Tibial artery (tissue), 4 donors: Measurements from ENCODE around the gene SEC24C.

Source experiments
- DNase-seq, 2 donors: peaks; one replicate each; pipeline ENCODE4 v3.0.0-alpha.2; 2019
- H3K27ac ChIP-seq, 2 donors: fragments of 200-600 bp; sonication (generic) in 1 of 2; 1 replicate in 1 of 2; 2 replicates in 1 of 2; pipeline ENCODE4 v1.5.1; 2018 to 2019; ENCODE audit warnings: mild to moderate bottlenecking in 1 of 2
- H3K27me3 ChIP-seq, 2 donors: fragments of 200-600 bp; sonication (generic) in 1 of 2; one replicate each; pipeline versions ENCODE4 v1.5.1 to v1.6.0; 2016 to 2019
- H3K36me3 ChIP-seq, 3 donors: fragments of 200-600 bp; sonication (generic) in 2 of 3; one replicate each; pipeline ENCODE4 v1.5.1; 2016 to 2019; ENCODE audit warnings: mild to moderate bottlenecking in 2 of 3
- H3K4me1 ChIP-seq, 4 donors: fragments of 200-600 bp; sonication (generic) in 2 of 4; 1 replicate in 3 of 4; 2 replicates in 1 of 4; pipeline ENCODE4 v1.5.1; 2016 to 2019
- H3K4me3 ChIP-seq, 2 donors: fragments of 200-600 bp; sonication (generic) in 1 of 2; 1 replicate in 1 of 2; 2 replicates in 1 of 2; pipeline ENCODE4 v1.5.1; 2018 to 2019; ENCODE audit warnings: mild to moderate bottlenecking in 2 of 2
- H3K9me3 ChIP-seq, 3 donors: fragments of 200-600 bp; sonication (generic) in 1 of 3; one replicate each; pipeline ENCODE4 v1.5.1; 2016 to 2019
- CTCF ChIP-seq, 2 experiments: fragments of 200-600 bp in 1 of 2; fragments of 450-650 bp in 1 of 2; IDR thresholded peaks; one replicate each; pipeline ENCODE4 v1.5.1; 2017 to 2019; ENCODE audit warnings: antibody characterized with exemption in 2 of 2, mild to moderate bottlenecking in 1 of 2, moderate library complexity in 1 of 2
- intact Hi-C: fragments of 100-400 bp; cut with DNase I; formaldehyde crosslinking; loops from one replicate; pipeline ENCODE4 v1.15.0; 2023; ENCODE audit warnings: low total_unique reads

Gene SEC24C

GRCh38 chr10:73796766-73797165 is 52.6 kb downstream of the SEC24C start:
- intact Hi-C loops = no loop called here
- H3K27me3 ChIP-seq = no peaks in the 10 kb centered on the region
- no peaks in the 10 kb centered on the region for H3K9me3 ChIP-seq
- H3K4me3 ChIP-seq = no peak overlapping the region
- DNase-seq = no peak
- no peak for TF ChIP-seq CTCF (IDR thresholded peaks at IDR 0.05)
- peaks cover 89 to 100% (median 98%) of the 10 kb centered on the region in 3 donors for H3K36me3 ChIP-seq
- H3K4me1 ChIP-seq = no peaks in the 10 kb centered on the region
- H3K27ac ChIP-seq = no peak overlapping the region

GRCh38 chr10:73797324-73798025 is 53.3 kb downstream of the SEC24C start:
- peaks cover 89 to 100% (median 98%) of the 10 kb centered on the region in 3 donors for H3K36me3 ChIP-seq
- no peaks in the 10 kb centered on the region for H3K4me1 ChIP-seq
- no peak for DNase-seq

GRCh38 chr10:73798087-73798486 is 53.9 kb downstream of the SEC24C start:
- TF ChIP-seq CTCF (IDR thresholded peaks at IDR 0.05) = no peak
- Histone ChIP-seq H3K9me3 (no peaks in the 10 kb centered on the region), H3K27ac (no peak overlapping the region), H3K36me3 (peaks cover 91 to 100% (median 98%) of the 10 kb centered on the region in 3 donors), H3K4me3 (no peak overlapping the region), H3K4me1 (no peaks in the 10 kb centered on the region), H3K27me3 (no peaks in the 10 kb centered on the region)
- intact Hi-C loops = no loop called here
- DNase-seq = no peak

More at GRCh38 chr10:73797324-73798025, 53.3 kb downstream of the SEC24C start:
- Histone ChIP-seq H3K27me3 (no peaks in the 10 kb centered on the region), H3K9me3 (no peaks in the 10 kb centered on the region), H3K27ac (no peak overlapping the region), H3K4me3 (no peak overlapping the region)
- TF ChIP-seq CTCF (IDR thresholded peaks at IDR 0.05) = no peak
- intact Hi-C loops = no loop called here

GRCh38 chr10:73798927-73799560 is 54.9 kb downstream of the SEC24C start:
- H3K27me3 ChIP-seq = no peaks in the 10 kb centered on the region
- H3K27ac ChIP-seq = no peak overlapping the region
- no peaks in the 10 kb centered on the region for H3K9me3 ChIP-seq
- TF ChIP-seq CTCF (IDR thresholded peaks at IDR 0.05) = no peak
- no peak for DNase-seq
- H3K36me3 ChIP-seq = peaks cover 88 to 100% (median 98%) of the 10 kb centered on the region in 3 donors
- intact Hi-C loops = no loop called here
- no peak overlapping the region for H3K4me3 ChIP-seq
- H3K4me1 ChIP-seq = no peaks in the 10 kb centered on the region

- Histone ChIP-seq H3K27ac (no peak overlapping the region), H3K27me3 (no peaks in the 10 kb centered on the region), H3K36me3 (peaks cover 88 to 100% (median 96%) of the 10 kb centered on the region in 3 donors), H3K4me3 (no peak overlapping the region), H3K4me1 (no peaks in the 10 kb centered on the region), H3K9me3 (no peaks in the 10 kb centered on the region)
- TF ChIP-seq CTCF (IDR thresholded peaks at IDR 0.05) = no peak
- intact Hi-C loops = no loop called here
- no peak for DNase-seq
Observed at GRCh38 chr10:73799899-73800559, 55.9 kb downstream of the SEC24C start.
